DMS153 treated with DMSO at 0.1 percent for 48 hours (cell line): ENCODE measurements around the gene PLXNB3.
"Not testable (repeated sequence)": the region's sequence is repeated elsewhere in the genome, so short reads cannot be mapped to it uniquely, and the experiment has no call there.

Experiments
- DNase-seq: peaks from one replicate; lab custom pipeline; 2025; ENCODE audit not compliant: unreplicated experiment; lab: John Stamatoyannopoulos, UW

The PLXNB3 gene

DNA sequence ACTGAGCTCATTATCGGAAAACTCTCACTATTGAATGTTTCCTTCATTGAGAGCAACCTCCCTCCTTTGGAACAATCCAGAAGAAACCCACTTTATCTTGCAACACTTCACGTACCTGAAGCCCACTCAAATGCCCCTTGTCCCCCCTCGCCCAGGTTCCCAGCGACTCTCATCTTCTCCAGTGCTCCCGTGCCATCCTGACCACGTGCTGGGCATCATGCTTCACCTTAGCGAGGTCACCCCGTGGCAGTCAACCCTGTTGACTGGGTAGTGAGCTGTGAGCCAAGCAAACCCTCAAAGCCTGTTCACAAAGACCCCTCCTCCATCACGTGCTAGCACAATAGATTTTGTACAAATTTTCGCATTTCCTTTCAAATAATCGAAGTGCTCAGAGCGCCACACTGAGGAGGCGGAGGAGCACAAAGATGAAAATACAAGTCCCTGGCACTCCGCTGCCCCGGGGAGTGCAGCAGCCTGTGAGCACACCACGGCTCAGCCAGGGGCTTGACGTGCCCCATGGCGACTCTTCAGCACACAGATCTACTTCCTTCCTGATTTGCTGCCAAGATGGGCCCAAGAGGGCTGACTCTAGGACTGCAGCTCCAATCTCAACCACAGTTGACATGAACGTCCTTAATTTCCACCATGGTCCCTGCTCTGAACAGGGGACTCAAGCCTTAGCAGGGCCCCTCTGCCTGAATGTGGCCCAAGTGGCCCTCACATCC lies 50.7 kb downstream of the PLXNB3 start:
- no peak for DNase-seq

DNA sequence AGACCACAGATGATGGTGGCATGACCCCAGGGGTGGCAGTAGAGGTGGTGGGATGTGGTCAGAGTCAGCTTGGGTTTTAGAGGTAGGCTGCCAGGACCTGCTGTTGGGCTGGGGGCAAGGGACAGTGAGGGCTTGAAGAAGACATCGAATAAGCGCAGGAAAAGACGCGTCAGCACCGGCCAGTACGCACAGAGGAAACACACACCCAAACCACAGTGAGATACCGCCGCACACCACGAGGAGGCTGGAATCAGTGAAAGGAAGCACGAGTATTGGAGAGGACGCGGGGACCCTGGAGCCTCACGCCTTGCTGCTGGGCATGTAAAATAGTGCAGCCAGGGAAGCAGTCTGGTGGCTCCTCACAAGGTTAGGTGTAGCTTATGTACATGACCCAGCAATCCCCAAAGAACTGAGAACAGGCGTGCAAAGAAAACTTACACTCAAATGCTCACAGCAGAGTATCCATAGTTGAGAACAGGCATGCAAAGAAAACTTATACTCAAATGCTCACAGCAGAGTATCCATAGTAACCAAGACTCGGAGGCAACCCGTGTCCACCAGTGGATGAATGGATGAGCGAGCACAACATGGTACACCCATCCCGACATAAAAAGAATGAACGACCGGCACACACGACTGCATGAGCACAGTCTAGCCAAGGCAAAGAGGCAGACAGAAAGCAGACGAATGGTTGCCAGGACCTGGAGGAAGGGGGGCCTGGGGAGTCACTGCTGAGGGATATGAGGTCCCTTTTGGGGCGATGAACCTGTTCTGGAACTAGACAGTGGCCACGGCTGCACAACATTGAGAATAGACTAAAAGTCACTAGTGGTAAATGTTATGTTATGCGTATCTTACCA lies 53.0 kb downstream of the PLXNB3 start:
- no peak for DNase-seq

DNA sequence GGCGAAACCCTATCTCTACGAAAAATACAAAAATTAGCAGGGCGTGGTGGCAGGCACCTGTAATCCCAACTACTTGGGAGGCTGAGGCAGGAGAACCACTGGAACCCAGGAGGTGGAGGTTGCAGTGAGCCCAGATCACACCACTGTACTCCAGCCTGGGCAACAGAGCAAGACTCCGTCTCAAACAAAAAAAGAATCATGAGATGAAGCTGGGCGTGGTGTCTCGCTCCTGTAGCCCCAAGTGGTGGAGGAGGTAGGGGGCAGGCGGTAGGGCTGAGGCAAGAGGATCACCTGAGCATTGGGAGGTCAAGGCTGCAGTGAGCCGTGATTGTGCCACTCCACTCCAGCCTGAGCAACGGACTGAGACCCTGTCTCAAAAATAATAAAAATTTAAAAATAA lies 54.0 kb downstream of the PLXNB3 start:
- DNase-seq: not testable (repeated sequence)

DNA sequence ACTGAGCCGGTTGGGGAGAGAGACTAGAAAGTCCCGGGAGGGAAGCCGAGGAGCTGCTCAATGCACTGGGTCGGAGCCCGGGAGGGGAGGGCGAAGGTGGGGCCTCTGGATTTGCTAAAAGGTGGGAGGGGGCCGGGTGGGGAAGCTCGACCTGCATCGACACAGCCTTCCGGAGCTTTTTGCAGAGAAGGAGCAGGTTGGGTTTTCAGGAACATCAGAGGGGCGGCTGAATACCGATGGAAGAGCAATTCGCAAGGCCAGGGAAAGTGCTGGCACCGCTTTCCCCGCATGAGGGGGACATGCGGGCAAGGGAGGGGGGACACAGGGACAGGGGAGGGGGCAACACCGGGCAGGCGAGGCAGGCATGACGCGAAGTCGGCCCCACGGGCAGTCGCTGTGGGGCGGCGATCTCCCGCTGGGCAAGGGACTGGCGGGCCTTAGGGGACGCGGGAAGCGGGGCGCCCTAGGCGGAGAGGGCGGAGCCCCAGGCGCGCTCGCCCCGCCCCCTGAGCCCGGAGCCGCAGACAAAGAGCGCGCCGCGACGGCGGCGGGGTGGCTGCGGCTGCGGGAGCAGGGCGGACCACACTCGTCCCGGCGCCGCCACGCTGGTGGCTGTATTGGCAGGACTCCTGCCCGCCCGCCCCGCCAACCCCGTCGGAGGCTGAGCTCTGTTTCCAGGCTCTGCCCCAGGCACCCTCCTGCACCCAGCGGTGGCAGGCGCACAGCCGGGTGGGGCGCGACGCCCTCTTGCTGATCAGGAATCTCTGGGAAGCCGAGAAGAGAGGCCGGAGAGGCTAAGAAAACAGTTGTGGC lies 54.7 kb downstream of the PLXNB3 start:
- DNase-seq: peak; percentile 51

GRCh38 chrX:153819384-153820040 lies 55.5 kb downstream of the PLXNB3 start:
- DNase-seq: peak; percentile 42

DNA sequence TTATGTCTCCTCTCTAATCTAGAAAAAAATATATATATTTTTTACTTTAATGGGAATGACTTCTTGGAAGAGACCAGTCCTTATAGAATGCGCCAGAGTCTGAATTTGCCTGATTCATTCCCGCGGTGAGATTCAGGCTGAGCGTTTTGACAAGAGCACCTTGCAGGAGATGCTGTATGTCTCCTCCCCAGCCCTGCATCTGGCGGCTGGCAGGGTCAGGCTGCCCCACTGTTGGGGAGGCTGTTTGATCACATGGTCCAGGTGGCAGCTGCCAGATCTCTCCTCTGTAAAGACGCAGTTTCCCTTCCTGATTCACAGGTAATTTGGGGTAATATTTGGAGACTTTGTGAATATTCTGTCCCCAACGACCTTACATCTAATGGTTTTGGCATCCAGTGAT lies 56.6 kb downstream of the PLXNB3 start:
- DNase-seq: no peak

DNA sequence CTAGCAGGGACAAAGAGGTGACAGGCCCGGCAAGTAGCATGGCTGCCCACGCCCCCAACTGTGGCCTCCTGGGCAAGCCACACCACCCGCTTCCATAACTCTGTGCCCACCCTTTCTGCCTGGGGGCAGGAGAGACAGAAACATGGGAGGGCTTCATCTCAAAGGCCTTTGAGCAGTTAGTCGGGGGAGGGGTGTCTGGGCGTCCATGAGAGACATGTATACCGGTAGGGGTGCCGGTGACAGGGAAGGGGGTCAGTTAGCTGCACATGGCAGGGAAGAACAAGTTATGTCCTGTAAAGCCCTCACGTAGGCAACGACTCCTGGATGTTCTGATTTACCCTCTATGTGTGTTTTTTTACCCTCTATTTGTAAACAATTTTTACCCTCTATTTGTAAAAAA lies 57.0 kb downstream of the PLXNB3 start:
- no peak for DNase-seq

- DNase-seq: no peak
Observed at GRCh38 chrX:153824348-153824747, 60.3 kb downstream of the PLXNB3 start.

DNA sequence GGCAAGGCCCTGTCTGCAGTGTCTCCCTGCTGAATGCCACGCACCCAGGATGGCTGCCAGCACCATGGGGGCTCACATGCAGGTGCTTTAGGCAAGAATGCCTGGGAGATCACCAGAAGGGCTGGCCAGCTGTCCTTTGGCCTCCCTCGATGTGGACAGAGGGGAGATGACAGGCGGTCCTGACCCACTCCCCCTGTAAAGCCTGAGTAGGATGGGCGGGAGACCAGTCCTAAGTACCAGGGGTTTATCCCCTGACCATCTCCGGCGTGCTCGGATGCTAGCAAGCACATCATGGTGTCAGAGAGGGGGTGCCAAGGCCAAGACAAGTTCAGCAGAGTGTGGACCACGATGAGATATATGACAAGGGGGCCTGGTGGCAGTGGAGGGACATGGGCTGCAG lies 61.0 kb downstream of the PLXNB3 start:
- no peak for DNase-seq
